ENCODE measurements around the gene MED25. TPM values are rescaled to one million over a fixed set of nuclear protein-coding genes. Genes with fewer than 3 reads are reported as not detected.

The MED25 gene
- polyA plus RNA-seq, 6 donors from 2014 or later, result 21.2 to 49.7 (median 28.9) TPM

GRCh38 chr19:49786376-49786820, 31.7 kb upstream of the MED25 start:
- no peak for ATAC-seq (ENCODE audit: low read depth in 2 of 2)
- Mint-ChIP-seq H3K9me3 (no peaks in the 10 kb centered on the region), H3K4me1 (peaks cover 13 to 34% (median 25%) of the 10 kb centered on the region in 3 donors), H3K27me3 (no peaks in the 10 kb centered on the region), H3K36me3 (peaks cover 24 to 25% of the 10 kb centered on the region in 2 donors), H3K27ac (peak overlapping the region in 3 of 6 donors; percentile 39 to 49 (median 48)), H3K4me3 (no peak overlapping the region)
- no peak for DNase-seq

- peaks cover 13 to 37% (median 19%) of the 10 kb centered on the region in 3 donors for H3K4me1 Mint-ChIP-seq
Observed at GRCh38 chr19:49787746-49788145, 30.3 kb upstream of the MED25 start.

DNA sequence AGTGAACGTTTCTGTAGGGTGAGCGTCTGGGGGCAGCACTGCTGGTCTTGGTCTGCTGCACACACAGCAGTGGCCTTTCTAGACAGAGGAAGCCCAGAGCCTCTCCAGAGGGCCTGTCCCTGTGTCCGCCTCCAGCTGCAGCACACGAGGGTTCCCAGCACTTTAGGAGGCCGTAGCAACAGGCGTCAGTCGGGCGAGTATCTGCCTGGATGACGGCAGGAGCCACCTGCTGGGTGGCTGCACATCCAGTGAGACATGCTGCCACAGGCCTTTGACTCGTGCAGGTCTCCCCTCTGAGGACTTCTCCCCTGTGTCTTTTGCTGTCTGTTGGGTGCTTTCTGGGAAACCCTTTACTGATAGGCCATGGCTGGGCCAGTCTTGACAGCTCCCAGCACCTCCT, 29.2 kb upstream of the MED25 start:
- H3K4me1 Mint-ChIP-seq, result peaks cover 14 to 30% (median 19%) of the 10 kb centered on the region in 3 donors
- ATAC-seq (ENCODE audit: low read depth in 2 of 2), result no peak

More at GRCh38 chr19:49787746-49788145, 30.3 kb upstream of the MED25 start:
- DNase-seq, result no peak
- Mint-ChIP-seq H3K36me3 (peaks cover 23 to 24% of the 10 kb centered on the region in 2 donors), H3K4me3 (no peak overlapping the region), H3K9me3 (no peaks in the 10 kb centered on the region), H3K27ac (peak overlapping the region in 1 of 6 donors; percentile 42), H3K27me3 (no peaks in the 10 kb centered on the region)
- no peak for ATAC-seq (ENCODE audit: low read depth in 2 of 2)

GRCh38 chr19:49790866-49791265, 27.2 kb upstream of the MED25 start:
- ATAC-seq (ENCODE audit: low read depth in 2 of 2) (no peak), DNase-seq (no peak)
- Mint-ChIP-seq H3K36me3 (peaks cover 8% of the 10 kb centered on the region in 2 donors), H3K27me3 (no peaks in the 10 kb centered on the region), H3K9me3 (no peaks in the 10 kb centered on the region), H3K4me1 (peaks cover 14 to 23% (median 14%) of the 10 kb centered on the region in 3 donors), H3K4me3 (no peak overlapping the region), H3K27ac (peak overlapping the region in 1 of 6 donors; percentile 47)

More for the DNA sequence above, 29.2 kb upstream of the MED25 start:
- H3K27me3 Mint-ChIP-seq, result no peaks in the 10 kb centered on the region
- no peaks in the 10 kb centered on the region for H3K9me3 Mint-ChIP-seq
- no peak for DNase-seq
- H3K27ac Mint-ChIP-seq, result peak overlapping the region in 1 of 6 donors; percentile 39
- H3K4me3 Mint-ChIP-seq, result no peak overlapping the region
- H3K36me3 Mint-ChIP-seq, result peaks cover 18 to 20% of the 10 kb centered on the region in 2 donors

DNA sequence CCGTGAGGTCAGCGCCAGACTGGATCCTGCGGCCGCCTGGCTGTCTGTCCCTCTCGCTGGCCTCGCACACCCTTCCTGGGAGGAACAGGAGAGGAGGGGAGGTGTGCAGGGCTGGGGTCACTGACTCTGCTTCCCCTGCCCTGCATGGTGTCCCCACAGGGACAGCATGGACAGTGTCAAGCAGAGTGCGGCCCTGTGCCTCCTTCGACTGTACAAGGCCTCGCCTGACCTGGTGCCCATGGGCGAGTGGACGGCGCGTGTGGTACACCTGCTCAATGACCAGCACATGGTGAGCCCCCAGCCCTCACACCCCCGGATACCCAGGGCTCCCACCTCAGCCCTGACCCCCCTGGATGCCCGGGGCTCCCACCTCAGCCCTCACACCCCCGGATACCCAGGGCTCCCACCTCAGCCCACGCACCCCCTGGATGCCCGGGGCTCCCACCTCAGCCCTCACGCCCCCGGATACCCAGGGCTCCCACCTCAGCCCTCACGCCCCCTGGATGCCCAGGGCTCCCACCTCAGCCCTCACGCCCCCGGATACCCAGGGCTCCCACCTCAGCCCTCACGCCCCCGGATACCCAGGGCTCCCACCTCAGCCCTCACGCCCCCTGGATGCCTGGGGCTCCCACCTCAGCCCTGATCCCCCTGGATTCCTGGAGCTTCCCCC, 26.2 kb upstream of the MED25 start:
- Mint-ChIP-seq H3K4me3 (no peak overlapping the region), H3K27ac (peak overlapping the region in 1 of 6 donors; percentile 85), H3K36me3 (peaks cover 14 to 16% of the 10 kb centered on the region in 2 donors), H3K4me1 (peaks cover 7 to 23% (median 12%) of the 10 kb centered on the region in 3 donors), H3K9me3 (no peaks in the 10 kb centered on the region), H3K27me3 (no peaks in the 10 kb centered on the region)
- DNase-seq (no peak), ATAC-seq (ENCODE audit: low read depth in 2 of 2) (no peak)

DNA sequence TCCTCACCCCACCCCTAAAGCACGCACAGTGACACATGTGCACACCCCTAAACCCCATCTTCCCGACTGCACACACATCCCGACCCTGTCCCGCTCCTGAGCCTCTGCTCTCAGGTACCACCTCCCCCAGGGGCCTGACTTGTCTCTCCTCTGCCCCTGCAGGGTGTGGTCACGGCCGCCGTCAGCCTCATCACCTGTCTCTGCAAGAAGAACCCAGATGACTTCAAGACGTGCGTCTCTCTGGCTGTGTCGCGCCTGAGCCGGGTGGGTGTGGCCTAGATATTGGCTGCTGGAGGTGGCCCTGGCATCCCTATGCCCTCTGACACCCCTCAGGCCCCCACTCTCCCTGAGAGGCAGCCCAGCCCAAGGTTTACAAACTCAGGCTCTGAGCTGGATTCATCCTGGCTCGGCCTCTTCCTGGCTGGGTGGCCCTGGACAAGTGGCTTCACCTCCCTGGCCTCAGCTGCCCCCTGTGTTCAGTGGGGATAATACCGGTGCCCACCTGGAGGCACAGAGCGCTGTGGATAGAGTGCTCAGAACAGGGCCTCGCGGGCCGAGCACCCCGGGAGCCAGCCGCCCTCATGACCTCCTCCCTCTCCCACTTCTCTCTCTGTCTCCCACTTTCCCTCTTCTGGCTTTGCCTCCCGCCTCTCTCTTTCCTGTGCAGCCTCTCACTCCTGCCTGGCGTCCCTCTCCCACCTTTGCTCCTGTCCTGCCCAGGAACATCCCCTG, 25.1 kb upstream of the MED25 start:
- no peak for DNase-seq
- Mint-ChIP-seq H3K27ac (no peak overlapping the region), H3K4me3 (no peak overlapping the region), H3K4me1 (peaks cover 7 to 23% (median 12%) of the 10 kb centered on the region in 3 donors), H3K27me3 (no peaks in the 10 kb centered on the region), H3K36me3 (peaks cover 14 to 17% of the 10 kb centered on the region in 2 donors), H3K9me3 (no peaks in the 10 kb centered on the region)
- no peak for ATAC-seq (ENCODE audit: low read depth in 2 of 2)

DNA sequence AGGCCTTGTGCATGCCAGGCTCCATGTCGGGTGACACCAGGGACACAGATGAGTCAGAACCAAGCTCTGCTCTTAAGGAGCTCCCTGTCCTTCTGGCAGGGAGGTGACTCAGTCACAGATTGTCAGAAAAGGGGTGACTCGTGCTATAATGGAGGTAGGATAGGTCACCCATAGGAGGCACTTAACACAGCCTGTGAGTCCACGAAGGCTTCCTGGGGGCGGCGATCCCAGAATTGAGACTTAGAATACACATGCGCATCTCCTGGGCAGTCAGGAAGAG, 24.6 kb upstream of the MED25 start:
- no peak overlapping the region for H3K27ac Mint-ChIP-seq
- no peak for ATAC-seq (ENCODE audit: low read depth in 2 of 2)
- peaks cover 10 to 22% of the 10 kb centered on the region in 2 donors for H3K36me3 Mint-ChIP-seq
- peaks cover 7 to 19% (median 7%) of the 10 kb centered on the region in 3 donors for H3K4me1 Mint-ChIP-seq
- no peaks in the 10 kb centered on the region for H3K9me3 Mint-ChIP-seq
- H3K27me3 Mint-ChIP-seq, result no peaks in the 10 kb centered on the region
- H3K4me3 Mint-ChIP-seq, result no peak overlapping the region
- no peak for DNase-seq

DNA sequence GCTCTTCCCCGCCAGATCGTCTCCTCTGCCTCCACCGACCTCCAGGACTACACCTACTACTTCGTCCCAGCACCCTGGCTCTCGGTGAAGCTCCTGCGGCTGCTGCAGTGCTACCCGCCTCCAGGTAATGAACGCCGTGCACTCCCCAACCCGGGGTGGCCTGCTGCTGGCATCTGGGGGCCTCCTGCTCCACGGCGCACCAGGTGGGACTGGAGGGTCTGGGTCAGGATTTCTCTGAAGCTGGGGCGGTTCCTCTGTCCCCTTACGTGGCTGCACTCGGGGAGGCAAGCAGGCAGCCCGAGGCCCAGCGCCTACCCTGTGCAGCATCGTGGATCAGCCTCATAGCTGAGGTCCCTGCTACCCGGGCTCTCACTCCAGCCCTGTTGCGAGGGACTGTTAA, 22.5 kb upstream of the MED25 start:
- peaks cover 6 to 23% of the 10 kb centered on the region in 2 donors for H3K36me3 Mint-ChIP-seq

DNA sequence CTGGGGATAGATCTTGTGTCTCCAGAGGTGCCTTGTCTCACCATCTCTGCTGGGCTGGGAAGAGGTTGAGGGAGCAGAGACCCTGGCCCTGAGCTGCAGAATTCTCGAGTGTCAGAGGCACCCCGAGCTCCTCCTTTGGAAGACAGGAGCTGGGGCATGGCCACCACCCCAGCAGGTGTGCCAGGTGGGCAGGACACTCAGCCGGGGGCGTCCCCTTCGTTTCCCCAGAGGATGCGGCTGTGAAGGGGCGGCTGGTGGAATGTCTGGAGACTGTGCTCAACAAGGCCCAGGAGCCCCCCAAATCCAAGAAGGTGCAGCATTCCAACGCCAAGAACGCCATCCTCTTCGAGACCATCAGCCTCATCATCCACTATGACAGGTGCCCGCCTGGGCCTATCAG, 19.5 kb upstream of the MED25 start:
- Mint-ChIP-seq H3K27ac (no peak overlapping the region), H3K4me3 (no peak overlapping the region), H3K9me3 (no peaks in the 10 kb centered on the region), H3K4me1 (peaks cover 0 to 6% (median 0%) of the 10 kb centered on the region in 3 donors), H3K27me3 (no peaks in the 10 kb centered on the region), H3K36me3 (peaks cover 6 to 23% of the 10 kb centered on the region in 2 donors)
- no peak for DNase-seq
- ATAC-seq (ENCODE audit: low read depth in 2 of 2), result no peak

More for the DNA sequence above, 22.5 kb upstream of the MED25 start:
- Mint-ChIP-seq H3K4me1 (peaks cover 2 to 11% (median 7%) of the 10 kb centered on the region in 3 donors), H3K27ac (no peak overlapping the region), H3K27me3 (no peaks in the 10 kb centered on the region), H3K4me3 (no peak overlapping the region), H3K9me3 (no peaks in the 10 kb centered on the region)
- no peak for DNase-seq
- ATAC-seq (ENCODE audit: low read depth in 2 of 2), result no peak

DNA sequence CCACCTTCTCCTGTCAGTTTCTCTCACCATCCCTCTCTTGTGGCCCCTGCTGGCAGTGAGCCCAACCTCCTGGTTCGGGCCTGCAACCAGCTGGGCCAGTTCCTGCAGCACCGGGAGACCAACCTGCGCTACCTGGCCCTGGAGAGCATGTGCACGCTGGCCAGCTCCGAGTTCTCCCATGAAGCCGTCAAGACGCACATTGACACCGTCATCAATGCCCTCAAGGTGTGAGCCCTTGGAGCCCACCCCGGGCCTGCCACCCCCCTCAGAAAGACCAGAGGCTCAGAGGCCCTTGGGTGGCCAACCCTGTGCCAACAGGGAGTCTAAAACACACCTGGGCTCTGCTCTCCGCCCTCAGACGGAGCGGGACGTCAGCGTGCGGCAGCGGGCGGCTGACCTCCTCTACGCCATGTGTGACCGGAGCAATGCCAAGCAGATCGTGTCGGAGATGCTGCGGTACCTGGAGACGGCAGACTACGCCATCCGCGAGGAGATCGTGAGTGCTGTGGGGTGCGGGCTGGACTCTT, 18.8 kb upstream of the MED25 start:
- Mint-ChIP-seq H3K27me3 (no peaks in the 10 kb centered on the region), H3K4me1 (peaks cover 0 to 6% (median 0%) of the 10 kb centered on the region in 3 donors), H3K9me3 (no peaks in the 10 kb centered on the region), H3K36me3 (peaks cover 6 to 24% of the 10 kb centered on the region in 2 donors), H3K27ac (peak overlapping the region in 1 of 6 donors; percentile 13), H3K4me3 (no peak overlapping the region)
- DNase-seq (no peak), ATAC-seq (ENCODE audit: low read depth in 2 of 2) (no peak)

- DNase-seq (no peak), ATAC-seq (ENCODE audit: low read depth in 2 of 2) (no peak)
- Mint-ChIP-seq H3K27ac (peak overlapping the region in 1 of 6 donors; percentile 38), H3K4me1 (peaks cover 0 to 6% (median 0%) of the 10 kb centered on the region in 3 donors), H3K36me3 (peaks cover 6 to 24% of the 10 kb centered on the region in 2 donors), H3K27me3 (no peaks in the 10 kb centered on the region), H3K9me3 (no peaks in the 10 kb centered on the region), H3K4me3 (no peak overlapping the region)
Observed at GRCh38 chr19:49799798-49800376, 18.2 kb upstream of the MED25 start.

GRCh38 chr19:49800771-49801170, 17.3 kb upstream of the MED25 start:
- H3K4me1 Mint-ChIP-seq, result peaks cover 0 to 6% (median 0%) of the 10 kb centered on the region in 3 donors
- ATAC-seq (ENCODE audit: low read depth in 2 of 2) (no peak), DNase-seq (no peak)
- no peak overlapping the region for H3K4me3 Mint-ChIP-seq
- no peaks in the 10 kb centered on the region for H3K27me3 Mint-ChIP-seq
- H3K27ac Mint-ChIP-seq, result peak overlapping the region in 2 of 6 donors; percentile 22 to 50
- H3K36me3 Mint-ChIP-seq, result peaks cover 6 to 24% of the 10 kb centered on the region in 2 donors
- no peaks in the 10 kb centered on the region for H3K9me3 Mint-ChIP-seq

DNA sequence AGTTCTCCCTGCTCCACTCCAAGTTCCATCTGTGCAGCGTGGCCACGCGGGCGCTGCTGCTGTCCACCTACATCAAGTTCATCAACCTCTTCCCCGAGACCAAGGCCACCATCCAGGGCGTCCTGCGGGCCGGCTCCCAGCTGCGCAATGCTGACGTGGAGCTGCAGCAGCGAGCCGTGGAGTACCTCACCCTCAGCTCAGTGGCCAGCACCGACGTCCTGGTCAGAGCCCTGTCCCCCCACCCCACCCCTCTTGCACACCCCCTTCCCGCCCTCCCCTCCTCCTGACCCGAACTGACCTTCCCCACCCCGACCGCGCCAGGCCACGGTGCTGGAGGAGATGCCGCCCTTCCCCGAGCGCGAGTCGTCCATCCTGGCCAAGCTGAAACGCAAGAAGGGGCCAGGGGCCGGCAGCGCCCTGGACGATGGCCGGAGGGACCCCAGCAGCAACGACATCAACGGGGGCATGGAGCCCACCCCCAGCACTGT, 16.6 kb upstream of the MED25 start:
- DNase-seq, result no peak
- Mint-ChIP-seq H3K27me3 (no peaks in the 10 kb centered on the region), H3K27ac (no peak overlapping the region), H3K4me1 (peaks cover 3 to 9% (median 5%) of the 10 kb centered on the region in 3 donors), H3K36me3 (peaks cover 4 to 27% of the 10 kb centered on the region in 2 donors), H3K9me3 (no peaks in the 10 kb centered on the region), H3K4me3 (no peak overlapping the region)
- no peak for ATAC-seq (ENCODE audit: low read depth in 2 of 2)

Measured in naive B cell (primary cell).